Midbrain (tissue), 1 donor: ENCODE measurements around the gene HSP90B1.

Experiments used
- DNase-seq: peaks from one replicate; lab custom pipeline; 2025; lab: John Stamatoyannopoulos, UW

The HSP90B1 gene

DNA sequence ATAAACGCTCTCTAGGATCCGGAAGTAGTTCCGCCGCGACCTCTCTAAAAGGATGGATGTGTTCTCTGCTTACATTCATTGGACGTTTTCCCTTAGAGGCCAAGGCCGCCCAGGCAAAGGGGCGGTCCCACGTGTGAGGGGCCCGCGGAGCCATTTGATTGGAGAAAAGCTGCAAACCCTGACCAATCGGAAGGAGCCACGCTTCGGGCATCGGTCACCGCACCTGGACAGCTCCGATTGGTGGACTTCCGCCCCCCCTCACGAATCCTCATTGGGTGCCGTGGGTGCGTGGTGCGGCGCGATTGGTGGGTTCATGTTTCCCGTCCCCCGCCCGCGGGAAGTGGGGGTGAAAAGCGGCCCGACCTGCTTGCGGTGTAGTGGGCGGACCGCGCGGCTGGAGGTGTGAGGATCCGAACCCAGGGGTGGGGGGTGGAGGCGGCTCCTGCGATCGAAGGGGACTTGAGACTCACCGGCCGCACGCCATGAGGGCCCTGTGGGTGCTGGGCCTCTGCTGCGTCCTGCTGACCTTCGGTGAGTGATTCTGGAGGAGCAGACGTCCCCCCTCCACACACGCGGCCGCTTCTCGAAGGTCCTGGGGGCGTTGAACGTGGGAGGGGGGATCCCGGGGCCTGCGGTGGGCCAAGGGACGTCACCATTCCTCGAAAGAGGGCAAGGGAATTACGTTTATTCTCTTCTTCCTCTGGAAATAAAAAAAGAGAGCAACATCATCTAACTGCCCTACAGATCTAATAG is at the start of gene HSP90B1:
TSS of gene HSP90B1 (plus strand) at position 377 of the 753 bp plus-strand sequence. CDS start at position 483, 106 bp downstream.
- peak; percentile 100 for DNase-seq

DNA sequence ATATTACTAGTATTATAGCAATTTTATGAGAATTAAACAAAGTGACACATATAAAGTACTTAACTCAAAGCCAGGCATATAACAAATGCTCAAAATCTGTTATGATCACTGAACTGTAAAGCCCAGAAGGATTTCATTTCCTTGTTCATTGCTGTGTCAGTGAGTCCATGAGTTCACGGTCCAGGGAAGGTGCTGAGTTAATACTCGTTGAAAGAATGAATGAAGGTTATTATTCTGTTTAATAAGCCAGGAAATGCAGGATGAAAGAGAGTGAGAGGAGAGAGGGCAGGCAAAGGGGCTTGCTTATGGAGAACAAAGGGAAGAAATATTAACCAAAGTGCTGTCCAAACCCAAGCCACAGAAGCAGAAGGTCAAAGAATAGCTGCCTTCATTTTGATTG is 48.9 kb upstream of the HSP90B1 start:
- no peak for DNase-seq

DNA sequence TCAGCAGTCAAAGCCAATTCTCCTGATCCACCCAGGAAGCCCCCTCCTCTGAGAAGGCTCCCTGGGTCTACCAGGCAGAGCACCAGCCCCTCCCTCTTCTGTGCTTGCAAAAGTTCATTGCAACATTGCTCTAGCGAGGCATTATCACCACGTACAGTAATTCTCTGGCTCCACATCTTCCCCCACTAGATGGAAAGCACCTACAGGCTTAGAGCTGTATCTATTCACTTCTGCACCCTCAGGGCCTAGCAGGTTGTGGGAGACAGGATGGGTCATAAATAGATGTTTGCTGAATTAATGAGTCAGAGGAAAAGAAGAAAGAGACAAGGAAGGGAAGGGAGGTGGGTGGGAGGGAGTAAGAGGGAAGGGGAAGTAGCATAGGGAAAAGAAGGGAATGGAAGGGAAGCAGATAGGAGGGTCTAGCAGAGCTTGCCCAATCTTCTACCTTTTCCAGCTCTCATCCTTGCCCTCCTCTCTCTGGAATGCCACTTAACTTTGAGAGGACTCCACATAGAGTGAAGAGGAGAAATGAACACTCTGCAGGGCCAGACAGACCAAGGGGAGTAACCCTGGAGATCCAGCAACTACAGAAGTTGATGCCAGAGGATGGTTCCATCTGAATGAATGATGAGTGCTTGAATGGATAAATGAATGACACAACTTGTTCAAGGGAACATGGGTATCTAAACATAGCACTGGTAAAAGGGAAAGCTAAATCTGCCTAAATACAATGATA is 47.2 kb upstream of the HSP90B1 start:
- DNase-seq = no peak

DNA sequence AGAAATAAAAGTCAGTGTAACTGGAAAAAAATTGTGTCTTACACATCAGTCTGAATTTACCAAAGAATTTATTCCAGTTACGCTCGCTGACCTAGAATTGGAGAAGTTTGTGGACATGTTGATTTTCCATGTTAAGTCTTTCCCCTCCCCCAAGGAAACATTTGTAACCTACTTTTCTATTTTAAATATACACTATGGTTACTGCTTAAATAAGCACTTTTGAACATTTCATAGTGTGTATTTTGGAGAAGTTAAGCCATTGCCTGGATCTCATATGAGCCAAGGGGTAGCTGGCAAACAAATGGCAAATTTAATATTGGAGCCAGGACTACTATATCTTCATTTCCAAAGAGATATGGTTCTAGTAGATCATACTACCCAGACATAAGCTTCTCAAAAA is 46.3 kb upstream of the HSP90B1 start:
- DNase-seq = no peak

DNA sequence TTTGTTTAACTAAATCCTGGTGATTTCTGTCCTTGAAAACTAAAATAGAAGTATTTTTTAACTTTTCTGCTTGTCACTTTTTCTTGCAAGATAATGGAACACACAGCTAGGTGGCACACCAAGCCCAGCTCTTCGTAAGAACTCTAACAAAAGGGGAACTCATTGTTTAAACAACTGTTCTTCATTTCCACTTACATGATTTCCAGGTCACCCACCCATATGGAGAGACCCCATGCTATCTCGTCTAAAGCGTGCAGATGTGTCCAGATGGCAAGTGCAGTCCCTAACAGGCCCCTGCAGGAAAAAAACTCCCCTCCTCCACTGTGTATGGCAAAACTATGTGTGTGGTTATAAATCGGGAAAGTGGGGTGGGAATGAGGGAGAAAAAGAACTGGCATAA is 45.9 kb upstream of the HSP90B1 start:
- peak; percentile 7 for DNase-seq

DNA sequence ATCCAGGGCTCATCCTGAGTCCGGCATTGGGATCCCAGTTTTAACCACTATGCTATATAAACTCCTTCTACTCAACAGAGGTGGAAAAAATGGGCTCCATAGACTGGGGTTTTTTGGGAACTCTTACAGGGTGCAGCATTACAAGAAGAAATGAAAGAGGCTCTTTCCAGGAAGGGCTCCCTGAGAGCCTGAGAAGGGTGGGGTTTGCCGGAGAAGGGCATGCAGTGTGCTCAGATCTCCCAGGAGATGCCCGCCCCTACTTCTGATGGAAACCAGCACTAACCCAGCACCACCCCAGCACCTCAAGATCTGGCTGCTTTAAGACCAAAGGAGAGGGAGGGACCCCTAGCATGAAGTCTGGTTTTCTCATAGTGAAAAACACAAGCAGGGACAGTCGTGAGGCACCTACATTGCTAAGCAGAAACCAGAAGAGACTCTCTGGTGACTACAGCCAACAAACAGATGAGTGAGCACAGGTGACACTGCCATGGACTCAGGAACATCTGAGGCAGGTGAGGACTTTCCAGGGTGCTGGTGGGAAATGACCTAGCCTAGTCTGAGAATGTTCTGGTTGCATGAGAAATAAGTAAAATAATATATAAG is 43.9 kb upstream of the HSP90B1 start:
- no peak for DNase-seq

DNA sequence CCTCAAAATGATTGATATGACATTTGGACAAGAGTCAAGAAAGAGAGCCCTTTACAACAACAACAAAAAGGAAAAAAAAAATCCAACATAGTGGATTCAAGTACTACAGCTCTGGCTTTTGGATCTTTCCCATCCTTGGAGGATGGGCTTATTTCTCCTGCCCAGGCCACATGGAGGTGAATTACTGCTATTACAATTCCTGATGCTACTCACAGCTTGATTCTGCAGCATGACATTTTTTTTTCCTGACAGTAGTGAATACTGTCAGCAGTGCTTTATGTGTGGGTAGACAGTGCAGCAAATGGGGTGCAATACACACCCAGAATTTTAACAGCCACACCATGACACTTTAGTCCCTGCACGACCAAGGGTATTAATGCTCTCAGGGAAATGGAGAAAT is 42.5 kb upstream of the HSP90B1 start:
- no peak for DNase-seq

DNA sequence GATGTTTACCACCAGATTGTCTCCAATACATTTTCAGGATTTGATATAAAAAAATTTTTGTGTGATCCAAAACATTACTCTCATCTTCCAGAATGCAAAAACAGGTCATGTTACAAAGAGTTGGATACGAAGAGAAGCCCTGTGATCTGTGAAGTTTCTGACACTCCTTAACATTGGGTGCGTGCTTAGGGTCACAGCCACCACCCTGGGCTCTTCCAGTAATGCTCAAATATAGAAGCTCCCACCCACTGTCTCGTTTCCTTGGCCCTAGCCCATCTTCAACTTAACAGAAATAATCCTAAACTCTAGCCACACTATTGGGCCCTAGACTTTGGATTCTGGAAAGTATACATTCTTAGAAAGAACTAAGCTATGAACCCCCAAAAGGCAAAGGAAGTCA is 32.9 kb upstream of the HSP90B1 start:
- no peak for DNase-seq

DNA sequence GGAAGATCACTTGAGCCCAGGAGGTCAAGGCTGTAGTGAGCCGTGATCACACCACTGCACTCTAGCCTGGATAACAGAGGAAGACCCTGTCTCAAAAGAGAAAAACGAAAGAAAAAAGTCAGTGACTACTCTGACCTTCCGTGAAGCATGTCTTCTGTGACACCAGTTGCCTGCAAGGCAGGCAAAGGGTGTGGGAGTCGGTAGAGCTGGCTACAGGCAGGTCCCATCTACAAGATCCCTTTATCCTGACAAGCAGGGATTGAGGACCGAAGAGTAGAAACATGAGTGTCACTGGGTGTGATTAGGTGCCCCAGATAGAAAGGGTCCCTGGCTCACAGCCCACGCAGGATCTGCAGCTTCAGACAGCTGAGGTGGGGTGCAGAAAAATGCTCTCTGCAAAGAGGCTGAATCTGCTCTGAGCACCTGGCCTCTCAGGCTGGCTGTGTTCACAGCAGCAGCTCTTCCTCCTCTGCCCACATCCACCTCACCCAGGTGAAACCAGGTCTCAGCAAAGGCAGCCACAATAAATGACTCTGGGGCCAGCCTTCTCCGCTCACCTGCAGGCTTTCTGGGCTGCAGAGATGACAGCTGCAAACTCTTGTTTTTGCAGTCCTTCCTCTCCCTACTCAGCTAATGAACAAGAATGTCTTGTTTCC is 28.6 kb upstream of the HSP90B1 start:
- no peak for DNase-seq

DNA sequence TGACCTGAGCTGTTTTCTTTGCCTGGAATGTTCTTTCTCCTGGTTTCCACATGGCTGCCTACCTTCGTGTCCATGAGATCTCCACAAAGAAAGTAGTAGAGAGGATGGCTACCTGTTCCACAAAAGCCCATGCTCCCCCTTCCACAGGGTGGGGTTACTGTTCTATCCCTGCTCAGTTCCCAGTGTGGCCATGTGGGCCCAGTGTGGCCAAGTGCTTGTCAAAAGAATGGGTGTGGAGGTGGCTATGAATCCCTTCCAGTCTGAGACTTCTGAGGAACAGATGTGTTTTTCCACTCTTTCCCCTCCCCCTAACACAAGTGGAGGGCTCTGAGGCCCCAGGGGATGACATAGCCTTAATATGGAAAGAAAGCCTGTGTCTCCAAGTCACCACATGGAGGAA is 26.2 kb upstream of the HSP90B1 start:
- no peak for DNase-seq

DNA sequence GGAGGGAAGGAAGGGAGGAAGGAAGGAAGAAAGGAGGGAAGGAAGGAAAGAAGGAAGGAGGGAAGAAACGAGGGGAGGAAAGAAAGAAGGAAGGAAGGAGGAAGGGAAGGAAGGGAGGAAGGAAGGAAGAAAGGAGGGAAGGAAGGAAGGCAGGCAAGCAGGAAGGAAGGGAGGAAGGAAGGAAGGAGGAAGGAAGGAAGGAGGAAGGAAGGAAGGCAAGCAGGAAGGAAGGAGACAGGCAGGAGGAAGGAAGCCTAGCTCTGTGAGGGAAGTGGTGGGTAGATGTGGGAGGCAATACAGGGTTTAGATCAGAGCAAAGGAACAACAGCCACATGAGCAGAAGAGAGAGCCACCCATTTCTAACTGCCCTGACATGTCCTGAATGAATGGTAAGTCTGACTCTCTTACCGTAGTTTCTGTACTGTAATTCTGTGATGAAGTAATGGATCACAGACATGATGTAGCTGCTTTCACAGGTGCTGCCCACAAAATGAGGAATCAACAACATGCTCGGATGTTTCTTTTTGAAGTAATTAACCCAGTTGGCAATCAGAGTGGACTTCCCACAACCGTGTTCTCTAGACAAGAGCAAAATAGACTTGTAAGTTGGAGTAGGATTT is 24.4 kb upstream of the HSP90B1 start:
- DNase-seq = no peak

DNA sequence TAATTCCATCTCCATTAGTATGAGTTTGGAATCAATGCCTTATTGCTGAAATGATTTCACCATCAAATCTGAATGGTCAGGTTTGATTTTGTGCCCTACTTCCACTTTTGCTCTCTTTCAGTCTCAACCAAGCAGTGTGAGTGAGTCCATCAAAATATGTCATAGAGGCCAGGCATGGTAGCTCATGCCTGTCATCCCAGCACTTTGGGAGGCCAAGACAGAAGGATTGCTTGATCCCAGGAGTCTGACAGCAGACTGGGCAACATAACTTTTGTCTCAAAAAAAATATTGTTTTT is 22.0 kb upstream of the HSP90B1 start:
- no peak for DNase-seq

DNA sequence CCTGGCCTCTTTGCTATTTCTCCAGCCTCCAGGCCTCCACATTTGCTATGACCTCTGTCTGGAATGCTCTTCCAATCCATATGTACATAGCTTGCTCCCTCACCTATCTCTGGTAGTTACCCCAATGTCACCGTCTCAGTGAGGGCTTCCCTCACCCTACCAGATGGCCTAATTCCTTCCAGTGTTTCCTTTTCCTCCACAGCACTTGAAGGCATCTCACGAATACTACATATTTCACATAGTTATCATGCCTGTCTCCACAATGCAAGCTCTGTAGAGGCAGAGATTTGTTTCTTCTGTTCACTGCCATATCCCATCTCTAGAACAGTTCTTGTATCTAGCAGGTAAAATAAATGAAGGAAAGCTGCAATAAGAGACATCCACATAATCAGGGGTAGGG is 21.3 kb upstream of the HSP90B1 start:
- no peak for DNase-seq

DNA sequence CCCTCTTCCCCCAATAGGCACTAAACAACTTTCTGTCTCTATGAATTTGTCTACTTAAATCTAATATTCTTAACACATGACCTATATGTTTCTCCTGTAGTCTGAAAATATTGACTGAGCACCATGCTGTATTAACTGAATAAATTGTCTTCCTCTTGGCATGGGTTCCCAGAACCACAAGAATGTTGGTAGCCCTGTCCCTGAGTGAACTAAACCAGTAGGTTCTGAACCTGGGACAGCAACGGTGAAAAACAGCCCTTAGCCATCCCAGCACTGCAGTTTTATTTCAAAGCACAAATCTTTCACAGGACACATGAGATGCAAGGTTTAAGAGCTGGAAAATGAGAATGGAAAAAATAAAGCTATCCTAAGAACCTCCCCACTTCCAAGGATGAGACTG is 20.4 kb upstream of the HSP90B1 start:
- no peak for DNase-seq

DNA sequence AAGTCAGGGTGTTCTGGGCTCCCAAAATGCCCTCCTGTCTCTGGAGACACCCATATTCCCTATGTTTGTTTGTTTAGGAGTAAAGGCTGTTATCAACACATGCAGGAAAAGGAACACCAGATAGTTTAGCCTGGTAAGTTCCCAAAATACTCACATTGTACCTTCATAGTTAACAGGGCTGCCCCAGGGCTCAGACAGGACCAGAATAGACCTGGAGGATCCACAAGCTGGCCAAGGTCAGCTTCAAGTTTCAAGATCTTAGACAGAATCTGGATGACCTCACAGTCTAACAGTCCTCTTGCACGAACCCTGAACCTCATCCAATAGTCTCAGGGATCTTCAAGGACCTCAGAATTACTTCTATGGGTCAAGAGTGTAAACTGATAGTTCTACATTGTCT is 18.1 kb upstream of the HSP90B1 start:
- no peak for DNase-seq

DNA sequence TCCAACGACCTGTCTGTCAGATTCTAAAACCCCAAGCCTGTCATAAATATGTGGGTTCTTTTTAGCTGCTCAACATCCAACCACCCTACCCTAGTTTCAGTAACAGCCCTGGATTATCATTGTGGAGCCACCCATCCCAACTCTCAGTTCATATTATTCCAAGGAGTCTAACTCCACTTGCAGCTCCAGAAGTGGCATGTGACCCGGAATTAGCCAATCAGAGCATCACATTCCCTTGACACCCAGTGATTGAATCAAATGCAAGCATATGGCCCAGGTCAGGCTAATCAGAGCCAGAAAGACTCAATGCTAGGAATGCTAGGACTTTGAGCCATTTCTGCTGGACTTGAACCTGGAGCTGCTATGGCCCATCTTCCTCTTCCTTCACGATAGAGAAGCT is 17.1 kb upstream of the HSP90B1 start:
- no peak for DNase-seq

DNA sequence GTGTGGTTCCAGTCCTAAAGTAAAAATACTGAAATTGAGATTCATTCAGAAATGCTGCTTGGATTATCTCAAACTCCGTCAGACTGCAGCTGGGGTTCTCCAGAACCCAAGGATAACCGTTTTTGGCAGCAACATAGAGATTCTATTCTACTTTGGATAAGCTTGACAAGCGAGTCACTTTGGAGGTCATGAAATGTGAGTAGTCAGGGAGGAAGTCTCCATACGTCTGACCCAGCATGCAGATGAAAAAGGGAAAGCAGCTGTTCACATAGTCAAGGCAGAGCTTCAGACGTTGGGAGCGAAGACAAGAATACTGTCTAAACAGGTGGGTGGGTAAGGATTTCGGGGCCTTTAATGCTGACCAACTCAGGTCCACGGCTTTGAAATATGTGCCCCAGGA is 14.9 kb upstream of the HSP90B1 start:
- no peak for DNase-seq

DNA sequence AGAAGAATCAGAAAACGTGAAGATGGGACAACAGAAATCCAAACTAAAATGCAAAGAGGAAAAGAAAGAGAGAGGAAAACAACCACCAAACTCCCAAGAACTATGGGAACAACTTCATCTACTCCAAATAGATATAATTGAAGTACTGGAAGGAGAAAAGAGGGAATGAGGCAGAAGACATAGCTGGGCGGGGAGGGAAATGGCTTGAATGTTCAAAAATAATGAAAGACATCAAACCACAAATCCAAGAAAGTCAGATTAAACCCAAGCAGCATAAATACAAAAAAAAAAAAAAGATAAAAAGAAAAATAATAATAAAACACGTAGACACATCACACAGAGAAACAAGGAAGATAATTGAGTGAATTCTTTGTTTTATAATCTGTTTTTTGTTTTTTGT is 12.3 kb upstream of the HSP90B1 start:
- DNase-seq = no peak

DNA sequence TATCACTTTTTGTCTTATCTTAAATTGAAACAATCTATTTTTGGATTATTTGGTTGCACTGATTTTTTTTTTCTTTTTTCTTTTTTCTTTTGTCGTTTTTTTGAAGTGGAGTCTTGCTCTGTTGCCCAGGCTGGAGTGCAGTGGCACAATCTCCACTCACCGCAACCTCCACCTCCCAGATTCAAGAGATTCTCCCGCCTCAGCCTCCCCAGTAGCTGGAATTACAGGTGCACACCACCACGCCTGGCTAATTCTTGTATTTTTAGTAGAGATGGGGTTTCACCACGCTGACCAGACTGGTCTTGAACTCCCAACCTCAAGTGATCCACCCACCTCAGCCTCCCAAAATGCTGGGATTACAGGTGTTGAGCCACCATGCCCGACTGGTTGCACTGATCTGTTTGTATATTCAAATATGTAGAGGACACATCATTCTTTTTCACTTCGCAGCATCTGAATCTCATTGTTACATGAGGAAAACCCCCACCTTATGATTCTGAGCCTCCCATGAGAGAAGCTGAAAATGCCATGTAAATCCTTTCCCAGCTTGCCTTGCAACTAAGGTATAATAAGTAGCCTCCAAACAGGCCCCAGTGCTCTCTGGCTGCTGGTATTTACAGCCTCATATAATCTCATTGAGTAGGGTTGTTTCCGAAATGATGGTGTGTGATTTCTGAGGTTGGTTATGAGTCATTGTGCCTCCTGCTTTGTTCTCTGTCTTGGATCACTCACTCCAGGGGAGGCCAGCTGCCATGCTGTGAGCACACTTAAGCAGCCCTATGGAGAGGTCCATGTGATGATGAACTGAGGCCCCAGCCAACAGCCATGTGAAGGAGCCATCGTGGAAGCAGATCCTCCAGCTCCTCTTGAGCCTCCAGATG is 5.2 kb upstream of the HSP90B1 start:
- no peak for DNase-seq

DNA sequence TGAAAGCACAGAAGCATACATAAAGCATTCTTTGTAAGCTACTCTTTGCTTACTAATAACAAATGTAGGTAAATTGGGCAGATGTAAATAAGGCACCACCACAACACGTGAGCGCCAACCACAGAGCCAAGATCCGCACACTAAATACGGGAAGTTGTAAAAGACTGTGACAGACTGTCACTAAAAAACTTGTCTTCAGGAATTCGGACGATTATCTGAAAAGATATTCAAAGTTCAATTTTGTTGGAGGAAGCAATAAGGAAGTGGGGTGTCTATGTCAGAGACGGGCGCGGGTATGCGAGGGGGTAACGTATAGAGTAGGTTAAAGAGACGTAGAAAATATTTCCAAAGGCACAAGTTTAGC is 1.5 kb upstream of the HSP90B1 start:
- DNase-seq = no peak

DNA sequence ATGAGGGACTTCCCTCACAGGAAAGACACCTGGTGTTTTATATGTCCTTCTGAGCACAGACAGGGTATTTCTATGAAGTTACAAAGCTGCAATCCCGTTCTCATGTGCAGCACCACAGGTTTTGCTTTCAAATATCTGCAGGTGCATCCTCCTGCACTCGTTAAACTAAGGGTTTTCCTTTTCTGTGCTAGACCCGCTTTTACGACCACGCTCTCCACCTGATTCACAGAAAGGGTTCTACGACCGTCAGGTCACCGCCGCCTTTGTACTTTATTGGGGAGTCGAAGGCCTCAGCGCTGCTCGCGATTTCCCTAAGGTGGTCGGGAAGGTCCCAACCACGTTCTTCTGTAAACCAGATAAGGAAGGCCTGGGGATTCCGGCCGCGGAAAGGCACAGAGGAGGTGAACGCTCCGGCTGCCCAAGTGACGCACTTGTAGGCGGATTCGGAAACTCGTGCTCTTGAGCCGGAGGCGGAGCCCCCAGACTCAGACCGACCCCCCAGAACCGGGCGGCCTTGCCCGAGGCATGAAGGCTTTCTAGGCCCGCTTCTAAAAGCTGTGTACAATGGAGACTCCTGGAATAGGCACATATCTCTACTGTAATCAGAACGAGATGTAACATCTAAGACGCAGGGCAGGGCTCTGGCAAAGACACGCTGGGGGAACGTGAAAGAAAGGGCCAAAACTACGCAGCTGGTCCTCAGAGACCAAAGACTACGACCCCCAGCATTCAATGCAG is 995 bp upstream of the HSP90B1 start:
- peak; percentile 95 for DNase-seq
